SK-N-SH treated with all-trans-retinoic acid at 6 μM for 48 hours (cell line): ENCODE results near the gene BAZ1A.

Experiments
- BACH2 ChIP-seq: fragments of 250-450 bp; sonication (Bioruptor Pico); IDR thresholded peaks from 2 replicates; pipeline ENCODE4 v1.9.0; 2021; ENCODE audit warnings: mild to moderate bottlenecking, borderline replicate concordance
- CSRNP3 ChIP-seq: fragments of 250-450 bp; sonication (Bioruptor Pico); IDR thresholded peaks from 2 replicates; pipeline ENCODE4 v1.5.1; 2021; ENCODE audit warnings: mild to moderate bottlenecking, moderate library complexity
- OSR1 ChIP-seq: fragments of 250-450 bp; sonication (Bioruptor Pico); IDR thresholded peaks from 2 replicates; pipeline ENCODE4 v1.8.0; 2022; ENCODE audit warnings: moderate library complexity, mild to moderate bottlenecking, inconsistent platforms
- PATZ1 ChIP-seq: fragments of 250-450 bp; sonication (Bioruptor Pico); IDR thresholded peaks from 2 replicates; pipeline ENCODE4 v1.8.0; 2020; ENCODE audit warnings: mild to moderate bottlenecking, moderate library complexity, borderline replicate concordance
- PPARA ChIP-seq: fragments of 250-450 bp; sonication (Bioruptor Pico); IDR thresholded peaks from 2 replicates; pipeline ENCODE4 v1.5.0; 2020; ENCODE audit warnings: mild to moderate bottlenecking, borderline replicate concordance
- RARB ChIP-seq: fragments of 250-450 bp; sonication (Bioruptor Pico); IDR thresholded peaks from 2 replicates; pipeline ENCODE4 v1.8.0; 2021; ENCODE audit warnings: mild to moderate bottlenecking, moderate library complexity
- TOX ChIP-seq: fragments of 250-450 bp; sonication (Bioruptor Pico); IDR thresholded peaks from 2 replicates; pipeline ENCODE4 v1.8.0; 2021; ENCODE audit warnings: mild to moderate bottlenecking, moderate library complexity, borderline replicate concordance
- TSHZ2 ChIP-seq: fragments of 250-450 bp; sonication (Bioruptor Pico); IDR thresholded peaks from 2 replicates; pipeline ENCODE4 v1.5.0; 2020; ENCODE audit warnings: mild to moderate bottlenecking, moderate library complexity
- ZC3H10 ChIP-seq: fragments of 250-450 bp; sonication (Bioruptor Pico); IDR thresholded peaks from 2 replicates; pipeline ENCODE4 v1.5.1; 2021; ENCODE audit warnings: mild to moderate bottlenecking, moderate library complexity
- ZFP3 ChIP-seq: fragments of 250-450 bp; sonication (Bioruptor Pico); IDR thresholded peaks from 2 replicates; pipeline ENCODE4 v1.5.0; 2020; ENCODE audit warnings: mild to moderate bottlenecking, moderate library complexity
- ZFP30 ChIP-seq: fragments of 450-650 bp; formaldehyde crosslinking; IDR thresholded peaks from 2 replicates; pipeline ENCODE4 v1.5.0; 2022; ENCODE audit warnings: mild to moderate bottlenecking, moderate library complexity
- ZNF565 ChIP-seq: fragments of 450-650 bp; formaldehyde crosslinking; conservative IDR thresholded peaks from 2 replicates; pipeline ENCODE4 v1.5.0; 2020; ENCODE audit warnings: low read depth, mild to moderate bottlenecking, moderate library complexity
- ZNF70 ChIP-seq: fragments of 450-650 bp; formaldehyde crosslinking; IDR thresholded peaks from 2 replicates; pipeline ENCODE4 v1.5.0; 2020; ENCODE audit warnings: mild to moderate bottlenecking, moderate library complexity

- no peak for TF ChIP-seq ZFP30 (CRISPR knock-in tag)
- no peak for TF ChIP-seq TOX (CRISPR knock-in tag)
- no peak for TF ChIP-seq TSHZ2 (CRISPR knock-in tag)
- no peak for TF ChIP-seq PATZ1 (CRISPR knock-in tag)
- TF ChIP-seq PPARA = no peak
- TF ChIP-seq ZNF565 = no peak
- TF ChIP-seq BACH2 = no peak
- TF ChIP-seq ZNF70 = no peak
- TF ChIP-seq ZFP3 (CRISPR knock-in tag) = no peak
- TF ChIP-seq ZC3H10 (CRISPR knock-in tag) = no peak
- no peak for TF ChIP-seq RARB (CRISPR knock-in tag)
- no peak for TF ChIP-seq CSRNP3 (CRISPR knock-in tag)
- TF ChIP-seq OSR1 (CRISPR knock-in tag) = no peak
These were observed 11.3 kb downstream of the BAZ1A start for GRCh38 chr14:34863844-34864243.
